GM18526 (cell line): Measurements from ENCODE around the gene TICAM2.

ENCODE experiments used
- POLR2A ChIP-seq: IDR thresholded peaks from 3 replicates; pipeline ENCODE4 v1.6.1; 2011; ENCODE audit not compliant: insufficient read length; ENCODE audit errors: extremely low read depth

TICAM2 gene

DNA sequence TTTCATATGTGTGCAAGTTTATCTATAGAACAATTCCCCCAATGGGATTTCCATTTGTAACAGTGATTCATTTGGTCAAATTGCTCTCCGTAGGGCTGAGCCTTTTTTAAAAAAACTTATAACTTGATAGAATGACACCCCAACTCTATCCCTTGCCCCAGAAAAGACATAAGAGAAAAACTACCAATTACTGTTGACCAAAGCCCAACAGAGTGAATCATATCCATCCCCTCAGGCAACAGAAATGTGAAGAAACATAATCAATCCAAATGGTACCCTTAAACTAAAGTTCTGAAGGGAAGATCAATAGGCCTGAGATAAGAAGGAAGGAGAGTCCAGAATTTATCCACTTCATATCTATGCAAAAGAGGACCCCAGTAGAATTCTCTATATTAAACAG is 17.8 kb downstream of the TICAM2 start:
- TF ChIP-seq POLR2A, result no peak

DNA sequence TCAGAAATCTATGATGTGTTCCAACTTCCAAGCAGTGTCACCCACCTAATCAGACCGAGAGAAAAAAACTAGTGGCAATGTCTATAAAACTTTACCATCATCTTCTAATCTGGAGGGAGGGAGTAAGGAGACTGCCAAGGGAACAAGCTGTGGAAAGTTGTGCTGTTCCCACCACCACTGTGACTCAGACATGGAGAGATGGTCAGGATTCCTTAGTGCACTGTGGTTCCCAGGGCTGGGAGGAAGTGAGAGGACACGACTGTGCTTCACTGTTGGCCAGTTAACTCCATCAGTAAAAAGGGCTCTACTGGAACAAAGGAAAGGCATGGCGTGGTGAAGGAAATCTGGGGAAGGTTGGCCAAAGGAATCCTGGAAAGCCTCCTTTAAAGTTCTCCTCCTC is 18.8 kb downstream of the TICAM2 start:
- no peak for TF ChIP-seq POLR2A

DNA sequence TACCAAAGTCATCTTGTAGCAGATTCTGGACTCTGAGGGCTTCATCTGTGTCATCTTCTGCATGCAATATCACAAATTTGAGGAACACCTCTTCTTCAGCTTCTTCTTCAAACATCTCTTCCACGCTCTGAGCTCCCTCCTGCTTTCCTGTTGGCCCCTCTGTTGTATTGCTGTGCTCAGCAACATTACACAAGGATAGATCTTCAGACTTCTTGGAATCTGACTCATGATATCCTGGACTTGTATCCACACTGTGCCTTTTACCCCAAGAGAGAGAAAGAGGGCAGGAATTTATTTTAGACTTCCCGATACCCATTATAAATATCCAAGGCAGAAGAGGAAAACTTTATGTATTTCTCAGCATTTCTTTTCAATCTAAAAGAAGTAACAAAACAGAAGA is 21.3 kb downstream of the TICAM2 start:
- TF ChIP-seq POLR2A, result no peak

DNA sequence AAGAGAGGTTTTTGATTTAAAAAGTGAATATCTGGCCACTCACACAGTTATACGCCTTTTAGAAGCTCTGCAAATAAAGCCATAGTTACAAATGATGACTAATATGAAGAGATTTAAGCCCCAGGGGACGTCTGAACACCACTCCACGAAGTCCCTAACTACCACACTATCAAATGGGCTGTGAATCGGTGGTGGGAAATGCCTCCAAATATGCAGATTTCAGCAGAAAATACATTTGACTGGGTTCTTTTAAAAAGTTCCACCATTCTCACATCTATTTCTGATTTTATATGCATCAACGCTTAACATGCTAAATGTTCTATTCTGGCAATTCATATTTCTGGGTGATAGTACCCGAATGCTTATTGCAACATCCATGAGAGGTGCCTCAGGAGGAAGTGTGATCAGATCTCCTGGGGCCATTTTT is 22.5 kb downstream of the TICAM2 start:
- TF ChIP-seq POLR2A, result no peak

DNA sequence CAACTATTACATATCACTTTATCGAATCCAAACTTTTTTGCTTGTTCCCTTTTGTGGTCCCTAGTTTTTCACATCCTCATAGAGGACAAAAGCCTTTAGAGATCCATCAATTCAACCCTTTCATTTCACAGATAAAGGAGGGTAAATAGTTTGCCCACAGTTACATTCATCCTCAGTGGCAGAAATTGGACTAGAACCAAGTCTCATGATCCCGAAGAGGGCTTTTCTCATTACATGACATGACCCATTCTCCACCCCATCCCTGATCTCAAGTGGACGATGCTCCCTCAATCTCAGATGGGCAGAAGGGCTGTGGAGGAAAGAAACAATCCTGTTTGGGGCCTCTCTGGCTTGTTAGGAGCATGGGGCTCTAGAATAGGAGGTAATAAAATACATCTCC is 23.1 kb downstream of the TICAM2 start:
- no peak for TF ChIP-seq POLR2A

DNA sequence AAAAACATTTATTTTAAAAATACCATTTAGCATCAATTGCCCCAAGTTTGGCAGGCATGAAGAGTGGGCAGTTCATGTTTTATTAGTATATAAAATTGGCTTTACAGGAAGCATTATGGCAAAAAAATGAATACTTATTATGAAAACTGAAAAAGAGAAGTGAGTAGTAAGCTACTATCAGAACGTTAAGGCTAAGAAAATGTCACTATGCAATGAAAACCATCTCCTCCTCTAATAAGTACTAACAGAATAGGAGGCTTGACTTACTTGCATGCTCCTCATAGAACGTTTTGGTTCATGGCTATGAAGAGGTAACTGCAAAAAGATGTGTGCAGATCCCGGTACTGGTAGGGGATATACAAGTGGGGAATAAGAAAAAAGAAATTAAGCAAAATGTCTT is 23.6 kb downstream of the TICAM2 start:
- TF ChIP-seq POLR2A, result no peak

DNA sequence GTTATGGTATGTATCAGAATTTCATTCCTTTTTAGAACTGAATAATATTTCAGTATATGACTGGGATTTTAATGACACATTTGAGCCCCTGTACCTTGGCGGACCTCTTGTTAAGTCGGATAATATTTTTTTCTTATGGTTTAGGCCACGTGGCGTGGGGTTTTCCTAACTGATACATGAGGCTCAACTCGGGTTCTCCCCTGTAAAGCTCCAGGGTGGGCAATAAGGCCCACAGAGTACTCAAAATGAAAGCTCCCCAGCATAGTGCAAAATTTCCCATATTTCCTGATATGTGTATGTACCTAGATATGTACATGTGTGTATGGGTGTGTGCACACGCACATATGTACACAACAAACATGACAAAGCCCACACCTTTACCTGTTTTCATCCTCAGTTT is 24.5 kb downstream of the TICAM2 start:
- no peak for TF ChIP-seq POLR2A

DNA sequence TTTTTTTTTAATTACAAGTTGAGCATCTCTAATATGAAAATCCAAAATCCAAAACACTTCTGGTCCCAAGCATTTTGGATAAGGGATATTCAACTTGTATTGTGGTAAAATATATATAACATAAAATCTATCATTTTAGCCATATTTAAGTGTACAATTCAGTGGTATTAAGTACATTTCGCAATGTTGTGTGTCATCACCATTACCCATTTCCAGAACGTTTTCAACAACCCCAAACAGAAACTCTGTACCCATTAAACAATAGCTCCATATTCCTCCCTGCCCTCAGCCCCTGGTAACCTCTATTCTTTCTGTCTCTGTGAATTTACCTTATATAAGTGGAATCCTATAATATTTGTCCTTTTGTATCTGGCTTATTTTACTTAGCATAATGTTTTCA is 24.9 kb downstream of the TICAM2 start:
- TF ChIP-seq POLR2A, result no peak

DNA sequence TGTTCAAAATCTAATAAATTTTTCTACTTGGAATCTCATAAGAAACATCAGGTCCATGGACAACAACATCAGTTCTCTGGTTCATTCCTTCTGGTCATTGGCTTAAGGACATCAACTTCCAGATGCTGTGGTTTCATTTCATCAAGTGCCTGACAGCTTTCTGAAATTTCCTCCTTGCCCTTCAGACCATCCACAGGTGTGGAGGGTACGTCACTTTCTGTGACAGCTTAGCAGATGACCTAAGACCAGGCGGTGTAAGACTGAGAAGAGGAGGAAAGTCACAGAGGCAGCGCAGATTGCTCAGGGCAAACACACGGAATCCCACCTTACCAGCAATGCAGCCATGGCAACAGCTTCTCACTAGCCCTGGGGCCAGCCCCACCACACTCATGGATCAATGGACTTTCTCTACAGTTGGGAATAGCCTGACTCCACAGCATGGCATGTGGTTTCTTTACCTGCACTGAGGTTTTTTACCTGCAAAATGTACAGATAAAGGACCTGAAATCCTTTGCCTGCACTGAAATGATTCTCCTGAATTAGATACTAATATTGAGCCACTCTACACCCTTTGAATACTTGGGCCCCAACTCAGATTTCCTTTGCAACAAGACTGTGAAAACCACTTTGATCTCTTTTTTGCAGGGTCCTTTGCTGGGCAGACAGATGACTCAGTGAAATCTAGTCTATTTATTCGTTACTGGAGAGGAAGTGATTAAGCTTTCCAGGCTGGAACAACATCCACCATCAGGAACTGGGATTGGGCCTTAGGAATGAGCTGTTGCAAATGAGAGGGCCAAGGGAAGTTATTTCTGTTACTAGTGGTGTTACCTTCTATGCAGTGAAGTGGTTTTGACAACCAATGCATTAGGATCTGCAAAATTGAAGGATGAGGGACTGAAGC is 26.9 kb downstream of the TICAM2 start:
- no peak for TF ChIP-seq POLR2A

DNA sequence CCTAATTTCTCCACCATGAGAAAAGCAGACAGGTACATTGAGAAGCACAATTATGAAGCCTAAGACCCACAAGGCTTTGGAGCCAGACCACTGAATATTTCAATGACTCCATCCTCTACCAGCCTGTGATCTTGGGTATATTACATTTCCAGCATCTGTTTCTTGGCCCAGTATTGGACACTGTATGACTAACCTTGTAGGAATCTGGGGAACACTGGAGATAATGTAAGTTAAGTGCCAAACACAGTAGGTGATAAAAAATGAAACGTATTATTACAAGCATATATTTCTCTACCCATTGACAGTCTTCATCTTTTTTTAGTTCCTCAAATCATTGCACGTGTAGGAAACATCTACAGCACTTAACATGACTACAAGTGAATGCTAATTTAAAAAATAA is 29.1 kb downstream of the TICAM2 start:
- no peak for TF ChIP-seq POLR2A

DNA sequence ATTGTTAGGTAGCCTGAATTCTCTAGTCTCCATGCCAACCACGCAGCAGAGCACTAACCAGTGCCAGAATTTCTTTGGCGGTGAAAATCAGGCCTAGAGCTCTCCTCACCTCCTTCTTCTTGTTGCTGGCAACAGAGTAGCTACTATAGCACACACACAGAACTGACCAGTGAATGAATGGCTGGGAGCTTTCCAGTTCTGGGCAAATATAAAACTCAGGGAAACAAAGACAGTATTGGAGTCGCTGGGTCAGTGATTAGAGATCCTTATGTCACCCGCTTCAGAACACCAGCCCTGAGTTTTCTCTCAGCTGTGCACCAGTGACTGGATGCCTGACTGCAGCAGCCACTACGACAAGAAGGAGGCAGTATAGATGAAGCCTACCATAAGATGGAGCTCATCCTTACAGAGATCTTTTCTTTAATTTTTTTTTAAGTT is 30.8 kb downstream of the TICAM2 start:
- no peak for TF ChIP-seq POLR2A

DNA sequence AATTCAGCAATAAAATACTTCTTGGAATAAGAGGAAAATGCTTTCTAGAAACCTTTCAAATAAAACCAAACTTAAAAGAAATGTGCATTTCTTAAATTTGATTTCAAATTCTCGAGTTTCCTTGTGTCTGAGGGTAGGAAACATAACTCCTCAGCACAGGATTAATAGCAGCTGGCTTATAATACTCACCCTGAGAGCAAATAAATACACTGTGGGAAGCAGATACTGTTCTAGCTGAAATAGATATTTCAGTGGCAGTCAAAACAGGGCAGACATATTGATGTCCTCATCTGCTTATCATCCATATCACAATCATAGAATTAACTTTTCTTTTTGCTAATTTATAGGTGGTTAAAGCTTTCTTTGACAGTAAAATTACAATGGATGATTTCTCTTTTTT is 33.6 kb downstream of the TICAM2 start:
- no peak for TF ChIP-seq POLR2A

DNA sequence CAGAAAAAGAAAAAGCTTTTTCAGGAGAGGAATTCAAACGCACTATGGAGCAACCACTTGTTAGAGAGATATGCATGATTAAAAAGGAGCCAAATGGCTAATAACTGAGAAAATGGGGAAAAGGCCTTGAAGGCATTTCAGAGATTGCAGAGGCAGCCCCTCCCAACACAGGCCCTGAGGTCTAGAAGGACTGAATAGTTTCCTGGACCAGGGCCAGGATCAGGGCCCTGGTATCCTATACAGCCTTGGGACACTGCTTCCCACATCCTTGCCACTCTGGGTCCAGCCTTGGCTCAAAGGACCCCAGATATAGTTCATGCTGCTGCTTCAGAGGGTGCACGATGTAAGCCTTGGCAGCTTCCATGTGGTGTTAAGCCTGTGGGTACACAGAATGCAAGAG is 37.0 kb downstream of the TICAM2 start:
- no peak for TF ChIP-seq POLR2A

DNA sequence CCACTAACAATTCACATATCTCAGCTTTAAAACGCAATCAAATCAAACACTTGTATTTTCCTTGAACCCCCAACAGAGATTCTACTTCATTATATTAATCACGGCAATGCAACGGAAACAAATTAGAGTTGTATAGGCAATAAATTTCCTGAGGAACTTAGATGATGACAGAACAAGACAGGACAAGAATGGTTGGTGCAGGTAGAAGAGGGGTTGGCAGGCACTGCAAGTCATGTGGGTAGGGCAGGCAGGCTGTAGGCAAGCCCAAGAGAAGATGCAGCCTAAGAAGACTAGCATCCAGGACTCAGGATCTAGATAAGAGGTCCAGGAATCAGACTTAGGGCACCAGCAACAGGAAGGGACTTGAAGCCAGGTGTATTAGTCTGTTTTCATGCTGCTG is 41.1 kb downstream of the TICAM2 start:
- TF ChIP-seq POLR2A, result no peak

DNA sequence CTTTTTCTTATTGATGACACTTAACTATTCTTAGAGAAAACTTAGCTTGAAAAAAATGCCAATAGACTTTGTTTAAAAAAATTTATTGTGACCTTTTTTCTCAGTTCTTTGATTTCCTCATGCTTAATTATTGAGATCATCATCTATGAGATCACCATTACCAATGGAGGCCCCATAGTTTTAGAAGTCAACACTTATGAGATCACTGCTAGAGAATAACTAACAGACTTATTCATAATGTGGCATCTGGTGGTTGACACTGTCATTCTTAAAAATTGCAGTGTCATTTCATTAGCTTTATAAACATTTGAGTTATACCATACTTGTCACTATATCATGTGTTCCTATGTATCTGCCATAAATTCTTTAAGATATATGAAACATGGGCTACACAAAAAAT is 42.8 kb downstream of the TICAM2 start:
- TF ChIP-seq POLR2A, result no peak

DNA sequence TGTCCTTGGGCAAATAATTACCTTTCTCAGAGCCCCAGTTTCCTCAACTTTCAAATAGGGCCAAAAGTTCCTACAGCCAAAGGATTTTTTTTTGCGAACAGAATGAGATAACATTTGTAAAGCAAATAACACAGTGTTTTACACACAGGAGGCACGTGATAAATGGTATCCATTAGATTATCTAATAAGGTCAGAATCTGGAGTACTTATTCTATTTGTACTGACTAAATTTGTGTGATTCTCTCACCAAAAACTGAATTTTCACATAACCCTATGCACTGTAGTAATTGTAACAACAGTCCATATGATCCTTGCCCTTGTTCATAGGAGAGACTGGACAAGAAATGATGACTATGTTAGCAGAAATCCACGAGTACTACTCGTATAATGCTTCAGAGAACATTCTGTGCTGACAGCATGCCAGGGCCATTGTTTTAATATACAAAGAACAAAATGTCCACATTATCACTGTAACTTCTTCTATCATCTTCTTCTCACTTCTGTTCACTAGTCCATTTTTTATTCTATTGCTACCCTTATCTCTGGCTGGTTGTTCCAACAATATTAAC is 43.8 kb downstream of the TICAM2 start:
- no peak for TF ChIP-seq POLR2A
